ENCODE results near the gene NDUFA5. TPM values are rescaled to one million over a fixed set of nuclear protein-coding genes. Genes with fewer than 3 reads are reported as not detected.
"Not testable (repeated sequence)": the region's sequence is repeated elsewhere in the genome, so short reads cannot be mapped to it uniquely, and the experiment has no call there.

The NDUFA5 gene
- total RNA-seq, 1 donor from 2014 or later: 40.5 TPM

DNA sequence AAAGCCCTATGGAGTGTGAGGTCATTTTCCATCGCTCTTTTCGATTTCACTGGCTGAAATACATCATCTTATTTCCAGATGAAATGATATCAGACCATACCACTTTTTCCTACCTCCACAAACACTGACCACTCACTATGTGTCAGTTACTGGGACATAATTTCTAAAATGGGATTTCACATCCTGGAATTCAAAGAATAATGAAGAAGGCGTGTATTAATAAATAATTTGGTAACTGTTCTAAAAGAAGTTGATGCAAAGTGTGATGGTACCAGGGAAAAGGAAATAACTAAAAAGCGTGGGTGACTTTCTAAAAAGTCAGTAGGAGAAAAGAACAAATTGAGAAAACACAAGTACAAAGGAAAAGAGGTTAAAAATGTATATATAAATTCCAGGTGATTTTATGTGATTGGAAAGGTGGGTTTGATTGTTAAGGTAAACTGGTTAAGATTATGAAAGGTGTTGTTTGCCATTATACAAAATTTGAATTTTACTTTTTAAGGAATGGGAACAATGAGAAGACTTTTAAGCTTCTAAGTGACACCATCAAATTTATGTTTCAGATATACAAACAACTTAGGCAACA is 764 bp upstream of the NDUFA5 start:
- DNase-seq (ENCODE audit: low read depth in 2 of 2): no peak

- DNase-seq (ENCODE audit: low read depth in 2 of 2): no peak
These were observed 611 bp downstream of the NDUFA5 start for GRCh38 chr7:123557016-123557397.

DNA sequence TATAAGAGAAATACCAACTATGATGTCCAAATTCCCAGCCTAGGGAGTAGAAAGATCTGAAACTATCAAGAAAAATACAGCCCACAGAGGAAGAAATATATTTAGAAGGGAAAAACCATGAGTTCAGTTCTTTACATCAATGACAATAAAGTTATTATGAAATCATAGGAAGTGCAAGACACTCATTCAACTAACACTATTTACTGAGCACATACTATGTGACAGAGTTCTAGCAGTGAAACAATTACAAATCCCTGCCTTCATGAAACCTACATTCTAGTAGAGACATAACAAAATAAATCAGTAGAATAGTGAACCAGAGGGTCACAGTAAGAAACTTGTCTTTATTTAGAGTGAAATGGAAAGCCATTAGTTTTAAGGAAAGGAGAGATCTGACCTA is 2.1 kb downstream of the NDUFA5 start:
- no peak for DNase-seq (ENCODE audit: low read depth in 2 of 2)

GRCh38 chr7:123553159-123553558 is 4.5 kb downstream of the NDUFA5 start:
- no peak for DNase-seq (ENCODE audit: low read depth in 2 of 2)

GRCh38 chr7:123552641-123553040 is 5.0 kb downstream of the NDUFA5 start:
- no peak for DNase-seq (ENCODE audit: low read depth in 2 of 2)

DNA sequence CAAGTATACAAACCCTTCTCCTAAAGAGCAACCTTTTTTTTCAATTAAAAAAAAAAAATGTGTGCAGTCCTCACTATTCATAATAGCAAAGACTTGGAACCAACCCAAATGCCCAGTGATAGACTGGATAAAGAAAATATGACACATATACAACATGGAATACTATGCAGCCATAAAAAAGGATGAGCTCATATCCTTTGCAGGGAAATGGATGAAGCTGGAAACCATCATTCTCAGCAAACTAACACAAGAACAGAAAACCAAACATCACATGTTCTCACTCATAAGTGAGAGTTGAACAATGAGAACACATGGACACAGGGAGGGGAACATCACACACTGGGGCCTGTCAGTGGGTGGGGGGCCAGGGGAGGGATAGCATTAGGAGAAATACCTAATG is 5.5 kb downstream of the NDUFA5 start:
- not testable (repeated sequence) for DNase-seq (ENCODE audit: low read depth in 2 of 2)

GRCh38 chr7:123548406-123548805 is 9.2 kb downstream of the NDUFA5 start:
- peak in 1 of 2 donors; percentile 5 for DNase-seq (ENCODE audit: low read depth in 2 of 2)

- DNase-seq (ENCODE audit: low read depth in 2 of 2): no peak
These were observed 17.7 kb downstream of the NDUFA5 start for GRCh38 chr7:123539871-123540270.

DNA sequence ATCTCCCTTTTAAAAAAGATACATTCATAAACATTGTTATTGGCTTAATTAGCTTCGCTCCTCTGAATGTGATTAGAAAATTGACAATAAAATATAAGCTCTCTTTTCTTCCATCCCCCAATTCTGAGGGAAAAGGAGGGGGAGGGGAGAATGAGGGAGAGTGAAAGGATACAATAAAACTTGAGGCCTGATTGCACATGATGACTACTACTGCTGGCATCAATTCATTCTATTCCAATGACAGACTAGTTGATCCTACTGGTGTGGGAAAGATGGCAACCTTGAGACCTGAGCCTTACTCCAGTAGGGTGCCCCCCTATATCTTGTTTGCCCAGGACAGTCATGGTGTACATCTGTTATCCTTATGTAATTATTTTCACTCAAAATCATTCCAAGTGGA is 18.7 kb downstream of the NDUFA5 start:
- no peak for DNase-seq (ENCODE audit: low read depth in 2 of 2)

DNA sequence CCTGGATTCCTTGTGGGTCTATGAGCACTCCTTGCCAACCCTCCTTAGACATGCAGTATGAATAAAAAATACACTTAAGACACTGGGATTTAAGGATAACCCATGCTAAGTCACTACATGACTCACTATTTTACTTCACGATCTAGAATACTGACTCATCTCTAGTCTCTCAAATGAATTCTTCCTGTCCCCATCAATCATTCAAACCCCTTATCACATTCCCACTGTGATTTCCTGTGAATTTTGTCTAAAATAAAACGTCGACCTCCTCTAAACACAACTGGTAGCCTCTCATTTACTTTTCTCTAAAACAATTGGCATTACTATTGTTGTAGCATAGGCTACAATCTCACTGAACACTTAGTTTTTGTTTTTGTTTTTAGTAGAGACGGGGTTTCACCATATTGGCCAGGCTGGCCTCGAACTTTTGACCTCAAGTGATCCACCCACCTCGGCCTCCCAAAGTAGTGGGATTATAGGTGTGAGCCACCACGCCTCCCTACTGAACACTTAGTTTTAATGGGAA is 19.4 kb downstream of the NDUFA5 start:
- DNase-seq (ENCODE audit: low read depth in 2 of 2): peak; percentile 51 to 93

DNA sequence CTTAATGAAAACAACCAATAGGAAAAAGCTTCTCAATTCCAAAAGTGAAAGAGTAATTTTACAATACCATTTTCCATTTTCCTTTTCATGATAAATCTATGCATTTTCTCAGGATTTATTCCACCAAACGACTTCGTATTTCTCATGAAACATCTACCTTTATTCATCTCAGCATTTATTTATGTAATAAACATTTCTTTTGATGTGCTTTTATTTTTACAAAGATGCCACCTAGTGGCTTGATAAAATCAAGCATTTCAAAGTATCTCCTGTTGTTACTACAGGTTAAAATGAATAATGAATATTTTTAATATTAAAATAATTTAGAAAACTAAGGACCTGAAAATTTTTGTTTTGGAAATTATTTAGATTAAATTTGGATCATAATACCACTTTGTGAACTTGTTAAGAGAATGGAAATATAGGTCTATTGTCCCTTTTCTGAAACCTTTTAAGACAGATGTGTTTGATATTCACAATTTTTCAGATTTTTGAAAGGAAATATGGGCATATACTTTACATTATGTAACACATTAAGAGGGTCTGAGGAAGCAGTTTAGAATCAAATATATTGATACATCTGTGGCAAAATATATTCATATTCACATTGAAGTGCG is 20.5 kb downstream of the NDUFA5 start:
- DNase-seq (ENCODE audit: low read depth in 2 of 2): peak; percentile 31 to 47

- DNase-seq (ENCODE audit: low read depth in 2 of 2): no peak
These were observed 22.1 kb downstream of the NDUFA5 start for GRCh38 chr7:123535517-123535916.

GRCh38 chr7:123534383-123535260 is 23.0 kb downstream of the NDUFA5 start, which contains the start of gene IQUB:
IQUB (minus strand) TSS chr7:123534595; CDS start chr7:123512340, 22,255 bp downstream.
- DNase-seq (ENCODE audit: low read depth in 2 of 2): peak; percentile 97 to 98

DNA sequence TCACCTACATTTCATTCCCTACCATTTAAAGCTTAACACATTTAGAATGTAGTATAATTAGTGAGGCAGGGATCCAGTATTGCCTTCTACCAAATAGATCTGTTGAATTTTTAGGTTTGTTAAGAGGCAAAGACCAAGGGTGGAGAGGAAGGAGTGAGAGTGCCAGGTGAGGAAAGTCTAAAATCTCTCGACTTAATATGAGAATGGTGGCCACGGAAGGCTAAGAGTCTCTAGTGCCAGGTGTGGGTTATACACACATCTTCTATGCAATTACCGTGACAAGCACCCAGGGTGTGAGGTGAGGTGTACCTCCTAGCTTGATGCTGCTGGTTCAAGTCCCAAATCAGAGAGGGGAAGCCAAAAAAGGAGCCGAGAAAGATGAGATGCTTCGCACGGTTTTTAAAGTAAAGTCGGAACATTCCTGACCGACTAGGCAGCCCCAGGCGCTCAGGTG is 23.7 kb downstream of the NDUFA5 start:
- peak in 1 of 2 donors; percentile 2 for DNase-seq (ENCODE audit: low read depth in 2 of 2)

DNA sequence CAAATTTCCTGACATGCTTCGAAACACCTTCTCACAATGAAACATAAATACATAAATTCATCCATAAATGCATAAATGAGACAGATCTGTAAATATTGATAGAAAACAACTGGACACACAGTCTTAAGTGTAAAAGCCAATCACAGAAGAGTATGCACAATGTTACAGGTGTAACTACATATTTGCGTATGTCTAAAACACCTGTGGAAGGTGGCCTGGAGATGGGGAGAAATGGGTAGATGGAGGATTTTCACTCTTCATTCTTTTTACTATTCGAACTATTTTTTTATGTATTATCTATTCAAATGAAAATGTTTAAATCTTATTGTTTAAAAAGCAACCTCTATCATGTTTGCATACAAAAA is 24.1 kb downstream of the NDUFA5 start:
- no peak for DNase-seq (ENCODE audit: low read depth in 2 of 2)

DNA sequence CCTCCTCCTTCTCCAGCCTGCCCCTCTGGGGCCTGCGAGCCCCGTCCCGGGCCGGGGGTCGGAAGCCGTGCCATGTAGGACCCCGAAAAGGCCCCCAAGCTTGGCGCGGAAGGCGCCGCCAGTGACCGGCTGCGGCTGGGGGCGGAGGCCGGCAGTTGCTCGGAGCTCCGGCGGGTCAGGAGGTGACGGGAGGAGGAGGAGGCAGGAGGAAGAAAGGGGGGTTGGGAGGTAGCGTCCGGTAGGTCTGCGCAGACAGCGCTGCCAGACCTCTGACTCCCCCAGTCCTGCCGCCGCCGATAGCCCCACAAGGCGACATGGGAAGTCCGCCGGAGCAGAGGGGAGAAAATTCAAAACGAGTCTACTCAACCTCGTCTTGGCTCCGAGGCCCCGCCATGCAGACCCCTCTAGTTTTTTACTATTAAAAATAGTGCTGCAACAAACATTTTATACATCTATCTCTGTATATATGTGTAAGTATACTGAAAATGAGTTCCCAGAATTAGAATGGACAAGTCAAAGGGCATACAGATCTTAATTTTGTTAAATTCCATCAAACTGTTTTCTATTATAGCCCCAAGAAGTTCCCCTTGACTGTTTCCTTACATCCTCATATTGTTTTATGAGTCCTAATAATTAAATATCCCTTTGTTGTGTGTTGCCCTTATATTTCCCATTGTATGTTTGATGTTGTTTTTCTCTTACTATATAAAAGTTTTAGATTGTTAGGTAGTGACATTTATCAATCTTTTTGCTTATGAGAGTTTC is 24.6 kb downstream of the NDUFA5 start:
- DNase-seq (ENCODE audit: low read depth in 2 of 2): peak in 1 of 2 donors; percentile 30

DNA sequence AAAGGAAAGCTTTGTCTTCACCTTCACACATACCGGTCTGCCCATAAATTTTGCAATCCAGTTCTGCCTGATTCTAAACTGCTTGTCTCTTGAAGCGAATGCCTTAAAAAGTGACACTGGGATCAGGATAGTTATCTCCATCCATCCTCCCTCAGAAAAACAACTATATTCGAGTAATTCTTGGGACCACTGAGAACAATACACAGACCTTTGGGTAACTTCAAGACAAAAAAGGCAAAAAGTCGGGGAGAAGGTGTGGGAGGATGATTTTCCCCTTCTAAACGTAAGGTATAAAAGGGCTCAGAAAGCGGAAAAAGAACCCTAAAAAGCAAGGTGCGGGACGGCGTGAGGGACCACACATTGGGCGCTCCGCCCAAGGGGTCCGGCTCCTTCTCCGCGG is 25.3 kb downstream of the NDUFA5 start:
- DNase-seq (ENCODE audit: low read depth in 2 of 2): not testable (repeated sequence)

DNA sequence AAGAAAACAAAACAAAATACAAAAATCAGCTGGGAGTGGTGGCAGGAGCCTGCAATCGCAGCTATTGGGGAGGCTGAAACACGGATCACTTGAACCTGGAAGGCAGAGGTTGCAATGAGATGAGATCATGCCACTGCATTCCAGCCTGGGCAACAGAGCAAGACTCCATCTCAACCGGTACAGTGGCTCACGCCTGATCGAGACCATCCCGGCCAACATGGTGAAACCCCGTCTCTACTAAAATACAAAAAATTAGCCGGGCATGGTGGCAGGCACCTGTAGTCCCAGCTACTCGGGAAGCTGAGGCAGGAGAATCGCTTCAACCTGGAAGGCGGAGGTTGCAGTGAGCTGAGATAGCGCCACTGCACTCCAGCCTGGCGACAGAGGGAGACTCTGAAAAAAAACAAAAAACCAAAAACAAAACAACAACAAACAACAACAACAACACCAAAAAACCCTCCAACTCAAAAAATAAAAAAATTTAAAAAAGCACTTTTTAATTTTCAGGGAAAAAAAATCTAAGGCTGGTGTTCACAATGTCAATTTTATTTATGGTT is 27.5 kb downstream of the NDUFA5 start:
- DNase-seq (ENCODE audit: low read depth in 2 of 2): not testable (repeated sequence)

DNA sequence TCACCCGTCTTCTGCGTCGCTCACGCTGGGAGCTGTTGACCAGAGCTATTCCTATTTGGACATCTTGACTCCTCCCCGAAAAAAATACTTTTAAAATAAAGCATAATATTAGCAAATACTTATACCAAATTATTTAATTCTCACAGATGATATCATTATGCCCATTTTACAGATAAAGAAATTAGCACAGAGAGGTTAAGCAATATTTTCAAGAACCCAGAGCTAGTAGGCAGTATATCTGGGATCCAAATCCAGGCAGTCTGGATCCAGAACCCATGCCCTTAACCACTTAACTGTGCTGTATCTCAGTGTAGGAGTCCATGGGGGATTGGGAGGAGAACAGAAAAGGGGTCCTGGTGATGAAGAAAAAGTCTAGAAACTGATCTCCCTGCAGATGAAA is 29.4 kb downstream of the NDUFA5 start:
- DNase-seq (ENCODE audit: low read depth in 2 of 2): no peak

DNA sequence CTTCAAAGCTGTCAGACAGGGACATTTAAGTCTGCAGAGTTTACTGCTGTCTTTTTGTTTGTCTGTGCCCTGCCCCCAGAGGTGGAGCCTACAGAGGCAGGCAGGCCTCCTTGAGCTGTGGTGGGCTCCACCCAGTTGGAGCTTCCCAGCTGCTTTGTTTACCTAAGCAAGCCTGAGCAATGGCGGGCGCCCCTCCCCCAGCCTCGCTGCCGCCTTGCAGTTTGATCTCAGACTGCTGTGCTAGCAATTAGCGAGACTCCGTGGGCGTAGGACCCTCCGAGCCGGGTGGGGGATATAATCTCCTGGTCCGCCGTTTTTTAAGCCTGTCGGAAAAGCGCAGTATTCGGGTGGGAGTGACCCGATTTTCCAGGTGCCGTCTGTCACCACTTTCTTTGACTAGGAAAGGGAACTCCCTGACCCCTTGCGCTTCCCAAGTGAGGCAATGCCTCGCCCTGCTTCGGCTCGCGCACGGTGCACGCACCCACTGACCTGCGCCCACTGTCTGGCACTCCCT is 29.8 kb downstream of the NDUFA5 start:
- DNase-seq (ENCODE audit: low read depth in 2 of 2): not testable (repeated sequence)

DNA sequence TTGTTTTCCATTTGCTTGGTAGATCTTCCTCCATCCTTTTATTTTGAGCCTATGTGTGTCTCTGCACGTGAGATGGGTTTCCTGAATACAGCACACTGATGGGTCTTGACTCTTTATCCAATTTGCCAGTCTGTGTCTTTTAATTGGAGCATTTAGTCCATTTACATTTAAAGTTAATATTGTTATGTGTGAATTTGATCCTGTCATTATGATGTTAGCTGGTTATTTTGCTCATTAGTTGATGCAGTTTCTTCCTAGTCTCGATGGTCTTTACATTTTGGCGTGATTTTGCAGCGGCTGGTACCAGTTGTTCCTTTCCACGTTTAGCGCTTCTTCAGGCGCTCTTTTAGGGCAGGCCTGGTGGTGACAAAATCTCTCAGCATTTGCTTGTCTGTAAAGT is 31.1 kb downstream of the NDUFA5 start:
- DNase-seq (ENCODE audit: low read depth in 2 of 2): not testable (repeated sequence)

Measured in lung microvascular endothelial cell (primary cell).